Stimulated activated CD8-positive, alpha-beta memory T cell treated with anti-CD3 and anti-CD28 coated beads, Interleukin-2, amount 100 ng/mL, for 48 hours (primary cell): ENCODE measurements around the gene NDUFAF2.
"Not testable (repeated sequence)": the region's sequence is repeated elsewhere in the genome, so short reads cannot be mapped to it uniquely, and the experiment has no call there.

Experiments
- DNase-seq, 2 donors: peaks; one replicate each; pipeline ENCODE4 v3.0.0-alpha.2; 2020; ENCODE audit warnings: low read depth in 2 of 2

The NDUFAF2 gene

GRCh38 chr5:60992871-60993270, 47.9 kb downstream of the NDUFAF2 start:
- no peak for DNase-seq

GRCh38 chr5:60993425-60993824, 48.4 kb downstream of the NDUFAF2 start:
- no peak for DNase-seq

- no peak for DNase-seq
Observed at GRCh38 chr5:60993875-60994571, 49.0 kb downstream of the NDUFAF2 start.

- no peak for DNase-seq
Observed at GRCh38 chr5:60996368-60996767, 51.4 kb downstream of the NDUFAF2 start.

GRCh38 chr5:60997721-60998120, 52.7 kb downstream of the NDUFAF2 start:
- no peak for DNase-seq

GRCh38 chr5:61000887-61001286, 55.9 kb downstream of the NDUFAF2 start:
- no peak for DNase-seq

GRCh38 chr5:61001647-61002046, 56.6 kb downstream of the NDUFAF2 start:
- no peak for DNase-seq

GRCh38 chr5:61002611-61003355, 57.8 kb downstream of the NDUFAF2 start:
- DNase-seq, result no peak

GRCh38 chr5:61004448-61004847, 59.4 kb downstream of the NDUFAF2 start:
- no peak for DNase-seq

- DNase-seq, result no peak
Observed at GRCh38 chr5:61009907-61010306, 64.9 kb downstream of the NDUFAF2 start.

- no peak for DNase-seq
Observed at GRCh38 chr5:61010467-61011454, 65.8 kb downstream of the NDUFAF2 start.

- DNase-seq, result no peak
Observed at GRCh38 chr5:61018062-61018461, 73.1 kb downstream of the NDUFAF2 start.

- DNase-seq, result no peak
Observed at GRCh38 chr5:61019642-61020041, 74.6 kb downstream of the NDUFAF2 start.

- DNase-seq, result no peak
Observed at GRCh38 chr5:61020415-61020814, 75.4 kb downstream of the NDUFAF2 start.

GRCh38 chr5:61023131-61023530, 78.1 kb downstream of the NDUFAF2 start:
- DNase-seq, result no peak

- DNase-seq, result no peak
Observed at GRCh38 chr5:61026004-61026403, 81.0 kb downstream of the NDUFAF2 start.

- DNase-seq, result no peak
Observed at GRCh38 chr5:61028382-61028781, 83.4 kb downstream of the NDUFAF2 start.

GRCh38 chr5:61029456-61030162, 84.6 kb downstream of the NDUFAF2 start:
- no peak for DNase-seq

- no peak for DNase-seq
Observed at GRCh38 chr5:61030163-61030482, 85.1 kb downstream of the NDUFAF2 start.

- not testable (repeated sequence) for DNase-seq
Observed at GRCh38 chr5:61031301-61031700, 86.3 kb downstream of the NDUFAF2 start.

- DNase-seq, result no peak
Observed at GRCh38 chr5:61044545-61044944, 99.5 kb downstream of the NDUFAF2 start.

- DNase-seq, result no peak
Observed at GRCh38 chr5:61047346-61047745, 102.3 kb downstream of the NDUFAF2 start.
